ENCODE data around the gene BPIFB1. TPM values are rescaled to one million over a fixed set of nuclear protein-coding genes. Genes with fewer than 3 reads are reported as not detected.

The BPIFB1 gene
- total RNA-seq, 1 donor: not detected

- Histone ChIP-seq H3K4me1 (ENCODE audit: insufficient read depth, low read length) (peaks cover 6% of the 10 kb centered on the region), H3K4me3 (ENCODE audit: low read length) (no peak overlapping the region), H3K27me3 (ENCODE audit: insufficient read depth, low read length) (peaks cover 3% of the 10 kb centered on the region), H3K9me3 (ENCODE audit: low read depth, low read length) (no peaks in the 10 kb centered on the region)
These were observed 16.1 kb downstream of the BPIFB1 start for GRCh38 chr20:33299111-33299603.

DNA sequence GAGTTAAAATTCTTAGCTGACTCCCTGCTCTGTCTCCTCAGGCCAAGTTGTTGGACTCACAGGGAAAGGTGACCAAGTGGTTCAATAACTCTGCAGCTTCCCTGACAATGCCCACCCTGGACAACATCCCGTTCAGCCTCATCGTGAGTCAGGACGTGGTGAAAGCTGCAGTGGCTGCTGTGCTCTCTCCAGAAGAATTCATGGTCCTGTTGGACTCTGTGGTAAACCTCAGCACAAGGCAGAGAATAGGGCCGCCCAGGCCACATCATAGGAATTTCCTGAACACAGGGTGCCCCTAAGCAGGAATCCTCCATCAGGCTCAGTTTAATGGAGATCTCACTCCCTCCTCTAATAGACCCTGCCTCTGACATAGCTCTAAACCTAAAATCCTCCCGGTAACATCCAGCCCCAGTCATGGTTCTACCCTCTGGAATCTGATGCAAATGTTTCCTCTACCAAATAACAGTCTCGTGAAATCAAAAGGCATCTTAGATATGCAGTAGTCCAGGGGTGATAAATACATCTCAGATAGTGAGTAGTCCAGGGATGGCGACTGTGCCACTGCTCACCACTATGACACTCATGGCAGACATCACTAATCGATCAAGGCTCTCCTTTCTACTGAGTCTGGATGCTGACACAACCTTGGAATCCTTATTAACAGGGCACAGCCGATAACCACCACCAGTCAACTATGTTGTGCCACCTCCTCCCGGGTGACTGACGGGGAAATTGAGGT, 18.3 kb downstream of the BPIFB1 start:
- H3K27me3 ChIP-seq (ENCODE audit: insufficient read depth, low read length): peaks cover 3% of the 10 kb centered on the region
- H3K9me3 ChIP-seq (ENCODE audit: low read depth, low read length): no peaks in the 10 kb centered on the region
- H3K4me1 ChIP-seq (ENCODE audit: insufficient read depth, low read length): peaks cover 6% of the 10 kb centered on the region
- no peak overlapping the region for H3K4me3 ChIP-seq (ENCODE audit: low read length)

- Histone ChIP-seq H3K4me3 (ENCODE audit: low read length) (no peak overlapping the region), H3K9me3 (ENCODE audit: low read depth, low read length) (no peaks in the 10 kb centered on the region), H3K27me3 (ENCODE audit: insufficient read depth, low read length) (no peaks in the 10 kb centered on the region), H3K4me1 (ENCODE audit: insufficient read depth, low read length) (peaks cover 6% of the 10 kb centered on the region)
These were observed 20.6 kb downstream of the BPIFB1 start for GRCh38 chr20:33303595-33303994.

- H3K4me3 ChIP-seq (ENCODE audit: low read length): no peak overlapping the region
- peaks cover 6% of the 10 kb centered on the region for H3K4me1 ChIP-seq (ENCODE audit: insufficient read depth, low read length)
- no peaks in the 10 kb centered on the region for H3K27me3 ChIP-seq (ENCODE audit: insufficient read depth, low read length)
- no peaks in the 10 kb centered on the region for H3K9me3 ChIP-seq (ENCODE audit: low read depth, low read length)
These were observed 21.0 kb downstream of the BPIFB1 start for GRCh38 chr20:33304046-33304445.

GRCh38 chr20:33305589-33306057, 22.6 kb downstream of the BPIFB1 start:
- Histone ChIP-seq H3K27me3 (ENCODE audit: insufficient read depth, low read length) (no peaks in the 10 kb centered on the region), H3K4me1 (ENCODE audit: insufficient read depth, low read length) (peaks cover 6% of the 10 kb centered on the region), H3K9me3 (ENCODE audit: low read depth, low read length) (no peaks in the 10 kb centered on the region), H3K4me3 (ENCODE audit: low read length) (no peak overlapping the region)

DNA sequence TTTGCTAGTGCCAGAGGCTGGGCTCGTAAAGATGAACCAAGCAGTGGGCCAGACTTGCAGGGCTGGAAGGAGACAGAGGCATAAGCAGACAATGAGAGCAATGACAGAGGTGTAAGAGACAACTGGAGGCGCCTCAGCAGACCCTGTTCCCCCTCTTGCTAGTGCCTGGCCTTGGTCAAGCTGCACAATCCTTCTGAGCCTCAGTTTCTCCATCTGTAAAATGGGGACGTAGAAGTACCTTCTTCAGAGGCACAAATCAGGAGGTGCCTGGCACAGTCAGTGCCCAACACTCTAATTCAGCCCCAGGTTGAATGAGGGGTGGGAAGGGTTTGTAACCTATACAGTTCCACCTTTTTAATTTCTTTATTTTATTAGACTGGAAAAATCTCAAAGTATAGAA, 23.2 kb downstream of the BPIFB1 start:
- H3K9me3 ChIP-seq (ENCODE audit: low read depth, low read length): no peaks in the 10 kb centered on the region
- no peaks in the 10 kb centered on the region for H3K27me3 ChIP-seq (ENCODE audit: insufficient read depth, low read length)
- peaks cover 4% of the 10 kb centered on the region for H3K4me1 ChIP-seq (ENCODE audit: insufficient read depth, low read length)
- no peak overlapping the region for H3K4me3 ChIP-seq (ENCODE audit: low read length)

DNA sequence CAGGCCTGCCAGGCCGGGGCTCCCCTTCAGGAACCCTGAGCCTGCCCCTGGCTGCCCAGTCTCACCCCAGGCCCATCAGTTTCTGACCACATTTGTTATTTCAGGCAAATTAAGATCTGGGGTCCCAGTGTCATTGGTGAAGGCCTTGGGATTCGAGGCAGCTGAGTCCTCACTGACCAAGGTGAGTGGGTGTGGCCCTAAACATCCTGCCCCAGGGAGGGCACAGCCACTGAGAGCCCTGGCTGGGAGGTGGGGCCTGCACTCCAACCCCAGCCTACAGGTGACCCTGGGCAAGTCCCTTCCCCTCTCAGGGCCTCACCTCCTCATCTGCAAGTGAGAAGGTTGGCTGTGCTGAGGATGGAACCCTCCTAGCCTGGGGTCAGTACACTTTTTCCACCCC, 23.8 kb downstream of the BPIFB1 start:
- Histone ChIP-seq H3K27me3 (ENCODE audit: insufficient read depth, low read length) (no peaks in the 10 kb centered on the region), H3K4me3 (ENCODE audit: low read length) (no peak overlapping the region), H3K9me3 (ENCODE audit: low read depth, low read length) (no peaks in the 10 kb centered on the region), H3K4me1 (ENCODE audit: insufficient read depth, low read length) (no peaks in the 10 kb centered on the region)

GRCh38 chr20:33308668-33309067, 25.7 kb downstream of the BPIFB1 start:
- H3K4me3 ChIP-seq (ENCODE audit: low read length): no peak overlapping the region
- H3K4me1 ChIP-seq (ENCODE audit: insufficient read depth, low read length): no peaks in the 10 kb centered on the region
- H3K27me3 ChIP-seq (ENCODE audit: insufficient read depth, low read length): no peaks in the 10 kb centered on the region
- no peaks in the 10 kb centered on the region for H3K9me3 ChIP-seq (ENCODE audit: low read depth, low read length)

- H3K9me3 ChIP-seq (ENCODE audit: low read depth, low read length): no peaks in the 10 kb centered on the region
- H3K4me1 ChIP-seq (ENCODE audit: insufficient read depth, low read length): no peaks in the 10 kb centered on the region
- H3K27me3 ChIP-seq (ENCODE audit: insufficient read depth, low read length): no peaks in the 10 kb centered on the region
- H3K4me3 ChIP-seq (ENCODE audit: low read length): no peak overlapping the region
These were observed 26.6 kb downstream of the BPIFB1 start for GRCh38 chr20:33309631-33310030.

- no peak overlapping the region for H3K4me3 ChIP-seq (ENCODE audit: low read length)
- no peaks in the 10 kb centered on the region for H3K27me3 ChIP-seq (ENCODE audit: insufficient read depth, low read length)
- H3K9me3 ChIP-seq (ENCODE audit: low read depth, low read length): no peaks in the 10 kb centered on the region
- H3K4me1 ChIP-seq (ENCODE audit: insufficient read depth, low read length): no peaks in the 10 kb centered on the region
These were observed 27.4 kb downstream of the BPIFB1 start for GRCh38 chr20:33310327-33310899.

GRCh38 chr20:33311011-33311410, 28.0 kb downstream of the BPIFB1 start:
- H3K27me3 ChIP-seq (ENCODE audit: insufficient read depth, low read length): no peaks in the 10 kb centered on the region
- no peaks in the 10 kb centered on the region for H3K9me3 ChIP-seq (ENCODE audit: low read depth, low read length)
- H3K4me3 ChIP-seq (ENCODE audit: low read length): no peak overlapping the region
- no peaks in the 10 kb centered on the region for H3K4me1 ChIP-seq (ENCODE audit: insufficient read depth, low read length)

DNA sequence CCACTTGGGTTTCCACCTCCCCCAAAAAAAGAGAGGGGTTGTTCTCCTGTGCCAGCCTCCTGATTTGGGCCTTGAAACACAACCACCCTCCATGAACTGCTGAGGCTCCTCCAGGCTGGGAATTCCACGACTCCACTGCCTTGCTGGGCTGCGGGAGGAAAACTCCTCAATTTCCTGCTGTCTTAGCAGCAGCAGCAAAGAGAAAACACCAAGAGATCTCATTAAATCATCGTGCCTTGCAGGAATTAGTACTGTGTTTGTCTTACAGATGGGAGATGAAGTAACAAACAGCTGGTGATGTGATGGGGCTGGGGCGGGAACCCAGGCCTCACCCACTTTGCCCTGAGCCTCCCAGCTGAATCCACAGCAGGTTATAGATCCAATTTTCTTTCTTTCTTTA, 29.0 kb downstream of the BPIFB1 start:
- Histone ChIP-seq H3K9me3 (ENCODE audit: low read depth, low read length) (no peaks in the 10 kb centered on the region), H3K27me3 (ENCODE audit: insufficient read depth, low read length) (no peaks in the 10 kb centered on the region), H3K4me1 (ENCODE audit: insufficient read depth, low read length) (no peaks in the 10 kb centered on the region), H3K4me3 (ENCODE audit: low read length) (no peak overlapping the region)

DNA sequence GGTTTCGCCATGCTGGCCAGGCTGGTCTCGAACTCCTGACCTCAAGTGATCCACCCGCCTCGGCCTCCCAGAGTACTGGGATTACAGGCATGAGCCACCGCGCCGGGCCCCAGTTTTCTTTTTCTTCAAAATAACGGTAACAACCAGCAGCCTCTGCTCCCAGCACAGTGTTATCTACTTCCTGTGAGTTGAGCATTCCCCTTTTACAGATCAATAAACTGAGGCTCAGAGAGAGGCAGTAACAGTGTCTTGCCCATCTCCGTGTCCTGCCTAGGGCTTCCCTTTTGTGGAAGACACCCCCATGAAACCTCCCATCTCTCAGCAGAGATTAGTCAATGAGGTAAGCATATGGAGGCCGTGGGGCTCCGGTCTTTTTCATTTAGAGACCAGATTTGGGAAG, 29.6 kb downstream of the BPIFB1 start:
- no peaks in the 10 kb centered on the region for H3K4me1 ChIP-seq (ENCODE audit: insufficient read depth, low read length)
- H3K4me3 ChIP-seq (ENCODE audit: low read length): no peak overlapping the region

DNA sequence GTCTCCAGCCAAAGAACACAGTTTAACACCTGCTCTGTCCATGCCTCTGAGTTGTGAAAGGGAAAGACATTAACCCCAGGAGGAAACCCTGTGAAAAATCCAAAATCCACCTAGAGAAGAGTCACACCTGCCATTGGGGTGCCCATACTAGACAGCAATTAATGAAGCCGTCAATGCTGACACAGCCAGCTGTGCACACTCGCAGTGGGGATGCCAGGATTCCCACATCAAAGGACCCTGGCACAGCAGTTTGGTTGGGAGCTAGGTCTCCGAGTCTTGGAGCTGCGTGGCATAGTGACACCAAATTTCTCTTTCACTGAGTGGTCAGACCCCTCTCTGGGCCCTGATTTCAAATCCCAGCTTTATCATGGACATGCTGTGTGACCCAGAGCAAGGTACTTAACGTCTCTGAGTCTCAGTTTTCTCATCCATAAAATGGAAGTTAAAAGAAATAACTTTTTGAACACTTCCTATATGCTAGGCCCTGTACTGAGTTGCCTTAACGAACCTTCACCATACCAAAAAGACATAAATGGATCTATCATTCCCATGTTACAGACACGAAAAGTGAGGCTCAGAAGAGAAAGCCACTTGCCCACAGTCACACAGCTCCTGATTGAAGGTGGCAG, 30.8 kb downstream of the BPIFB1 start:
- Histone ChIP-seq H3K27me3 (ENCODE audit: insufficient read depth, low read length) (no peaks in the 10 kb centered on the region), H3K4me1 (ENCODE audit: insufficient read depth, low read length) (no peaks in the 10 kb centered on the region), H3K9me3 (ENCODE audit: low read depth, low read length) (no peaks in the 10 kb centered on the region), H3K4me3 (ENCODE audit: low read length) (no peak overlapping the region)

More for the DNA sequence above, 29.6 kb downstream of the BPIFB1 start:
- Histone ChIP-seq H3K27me3 (ENCODE audit: insufficient read depth, low read length) (no peaks in the 10 kb centered on the region), H3K9me3 (ENCODE audit: low read depth, low read length) (no peaks in the 10 kb centered on the region)

DNA sequence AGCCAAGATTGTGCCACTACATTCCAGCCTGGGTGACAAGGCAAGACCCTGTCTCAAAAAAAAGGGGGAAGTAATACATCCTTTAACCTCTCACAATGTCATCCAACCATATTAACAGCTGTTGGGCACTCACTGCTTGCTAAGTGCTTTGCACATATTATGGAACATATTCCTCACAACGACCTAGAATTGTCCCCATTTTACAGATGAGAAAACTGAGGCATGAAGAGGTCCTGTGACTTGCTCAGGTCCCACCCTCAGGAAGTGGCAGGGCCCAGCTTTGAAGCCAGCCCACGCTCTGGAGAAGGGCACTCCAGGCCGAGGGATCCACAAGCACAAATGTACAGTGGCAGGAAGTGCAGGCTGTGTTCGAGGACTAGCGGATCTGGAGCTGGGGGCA, 33.3 kb downstream of the BPIFB1 start:
- no peaks in the 10 kb centered on the region for H3K27me3 ChIP-seq (ENCODE audit: insufficient read depth, low read length)
- no peaks in the 10 kb centered on the region for H3K4me1 ChIP-seq (ENCODE audit: insufficient read depth, low read length)
- no peak overlapping the region for H3K4me3 ChIP-seq (ENCODE audit: low read length)
- no peaks in the 10 kb centered on the region for H3K9me3 ChIP-seq (ENCODE audit: low read depth, low read length)
